Osteocyte (in vitro differentiated cells): Measurements from ENCODE around the gene RTL10. TPM values are rescaled to one million over a fixed set of nuclear protein-coding genes. Genes with fewer than 3 reads are reported as not detected.

Experiments used
- DNase-seq: peaks from one replicate; pipeline ENCODE4 v3.0.0; 2021; ENCODE audit warnings: mixed read lengths; ENCODE audit not compliant: unreplicated experiment; ENCODE audit errors: extremely low spot score
- H3K27ac Mint-ChIP-seq: one replicate; pipeline ENCODE4 v1.8.0; 2021; ENCODE audit warnings: mild to moderate bottlenecking, mixed read lengths; ENCODE audit not compliant: unreplicated experiment
- H3K27me3 Mint-ChIP-seq: one replicate; pipeline ENCODE4 v1.8.0; 2021; ENCODE audit warnings: mixed read lengths; ENCODE audit not compliant: unreplicated experiment
- H3K36me3 Mint-ChIP-seq: one replicate; pipeline ENCODE4 v1.8.0; 2021; ENCODE audit warnings: mixed read lengths; ENCODE audit not compliant: unreplicated experiment
- H3K4me1 Mint-ChIP-seq: one replicate; pipeline ENCODE4 v1.8.0; 2021; ENCODE audit warnings: mixed read lengths; ENCODE audit not compliant: unreplicated experiment
- H3K4me3 Mint-ChIP-seq: one replicate; pipeline ENCODE4 v1.8.0; 2021; ENCODE audit warnings: mild to moderate bottlenecking, moderate library complexity, mixed read lengths; ENCODE audit not compliant: unreplicated experiment
- H3K9me3 Mint-ChIP-seq: one replicate; pipeline ENCODE4 v1.8.0; 2021; ENCODE audit warnings: mixed read lengths; ENCODE audit not compliant: unreplicated experiment
- CTCF ChIP-seq: fragments of 200-600 bp; sonication (generic); IDR thresholded peaks from 2 replicates; pipeline ENCODE4 v1.5.0; 2021; ENCODE audit warnings: antibody characterized with exemption, mild to moderate bottlenecking, moderate library complexity
- total RNA-seq: library from RNA; stranded (reverse); gene quantifications from 2 replicates; pipeline ENCODE4 v1.2.1, GENCODE V29; 2021

Gene RTL10
- total RNA-seq, 1 donor from 2014 or later, result 30.4 TPM

- no peak for TF ChIP-seq CTCF
- H3K27ac Mint-ChIP-seq, result peak overlapping the region; percentile 87
- DNase-seq, result no peak
- peaks cover 5% of the 10 kb centered on the region for H3K36me3 Mint-ChIP-seq
- no peaks in the 10 kb centered on the region for H3K27me3 Mint-ChIP-seq
- peaks cover 34% of the 10 kb centered on the region for H3K4me1 Mint-ChIP-seq
- no peak overlapping the region for H3K4me3 Mint-ChIP-seq
- no peaks in the 10 kb centered on the region for H3K9me3 Mint-ChIP-seq
Observed at GRCh38 chr22:19845054-19845722, 9.5 kb downstream of the RTL10 start.

- Mint-ChIP-seq H3K36me3 (peaks cover 5% of the 10 kb centered on the region), H3K4me1 (peaks cover 35% of the 10 kb centered on the region), H3K27ac (peak overlapping the region; percentile 87), H3K4me3 (peak overlapping the region; percentile 41), H3K9me3 (no peaks in the 10 kb centered on the region), H3K27me3 (no peaks in the 10 kb centered on the region)
- peak; percentile 90 for DNase-seq
- peak; percentile 39 for TF ChIP-seq CTCF
Observed at GRCh38 chr22:19844377-19845053, 10.2 kb downstream of the RTL10 start.

- H3K27ac Mint-ChIP-seq, result peak overlapping the region; percentile 87
- DNase-seq, result no peak
- no peaks in the 10 kb centered on the region for H3K27me3 Mint-ChIP-seq
- no peaks in the 10 kb centered on the region for H3K9me3 Mint-ChIP-seq
- peaks cover 35% of the 10 kb centered on the region for H3K4me1 Mint-ChIP-seq
- TF ChIP-seq CTCF, result no peak
- peak overlapping the region; percentile 41 for H3K4me3 Mint-ChIP-seq
- H3K36me3 Mint-ChIP-seq, result peaks cover 5% of the 10 kb centered on the region
Observed at GRCh38 chr22:19843857-19844376, 10.8 kb downstream of the RTL10 start.

GRCh38 chr22:19843107-19843856 lies 11.4 kb downstream of the RTL10 start:
- H3K27ac Mint-ChIP-seq, result peak overlapping the region; percentile 87

More at GRCh38 chr22:19843107-19843856, 11.4 kb downstream of the RTL10 start:
- Mint-ChIP-seq H3K4me1 (peaks cover 35% of the 10 kb centered on the region), H3K27me3 (no peaks in the 10 kb centered on the region), H3K36me3 (peaks cover 5% of the 10 kb centered on the region), H3K9me3 (no peaks in the 10 kb centered on the region), H3K4me3 (no peak overlapping the region)
- DNase-seq, result no peak
- no peak for TF ChIP-seq CTCF
